ENCODE results near the gene TOP2A. TPM values are rescaled to one million over a fixed set of nuclear protein-coding genes. Genes with fewer than 3 reads are reported as not detected.
A peak's percentile ranks its signal among the peaks of the same experiment; 100 is the strongest.

TOP2A gene
- total RNA-seq, 6 experiments from 2014 or later, result 0.22 to 7.3 (median 3.0) TPM

- intact Hi-C loops (cut with DNase I), result no loop called here
- Histone ChIP-seq H3K4me1 (peaks cover 0 to 96% (median 48%) of the 10 kb centered on the region in 4 donors), H3K4me3 (no peak overlapping the region), H3K36me3 (peaks cover 9 to 65% (median 39%) of the 10 kb centered on the region in 4 donors), H3K9me3 (no peaks in the 10 kb centered on the region), H3K27ac (peak overlapping the region in 1 of 3 donors; percentile 98), H3K27me3 (no peaks in the 10 kb centered on the region)
- TF ChIP-seq POLR2A (IDR thresholded peaks at IDR 0.05), result no peak
- TF ChIP-seq, protein P1, sequence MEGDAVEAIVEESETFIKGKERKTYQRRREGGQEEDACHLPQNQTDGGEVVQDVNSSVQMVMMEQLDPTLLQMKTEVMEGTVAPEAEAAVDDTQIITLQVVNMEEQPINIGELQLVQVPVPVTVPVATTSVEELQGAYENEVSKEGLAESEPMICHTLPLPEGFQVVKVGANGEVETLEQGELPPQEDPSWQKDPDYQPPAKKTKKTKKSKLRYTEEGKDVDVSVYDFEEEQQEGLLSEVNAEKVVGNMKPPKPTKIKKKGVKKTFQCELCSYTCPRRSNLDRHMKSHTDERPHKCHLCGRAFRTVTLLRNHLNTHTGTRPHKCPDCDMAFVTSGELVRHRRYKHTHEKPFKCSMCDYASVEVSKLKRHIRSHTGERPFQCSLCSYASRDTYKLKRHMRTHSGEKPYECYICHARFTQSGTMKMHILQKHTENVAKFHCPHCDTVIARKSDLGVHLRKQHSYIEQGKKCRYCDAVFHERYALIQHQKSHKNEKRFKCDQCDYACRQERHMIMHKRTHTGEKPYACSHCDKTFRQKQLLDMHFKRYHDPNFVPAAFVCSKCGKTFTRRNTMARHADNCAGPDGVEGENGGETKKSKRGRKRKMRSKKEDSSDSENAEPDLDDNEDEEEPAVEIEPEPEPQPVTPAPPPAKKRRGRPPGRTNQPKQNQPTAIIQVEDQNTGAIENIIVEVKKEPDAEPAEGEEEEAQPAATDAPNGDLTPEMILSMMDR (IDR thresholded peaks at IDR 0.05), result no peak
- ATAC-seq, result no peak
- no peak for DNase-seq
- 77% methylated on average over 13 of the region's 19 CpGs for whole genome bisulfite sequencing (ENCODE audit: insufficient coverage, low coverage, low lambda C conversion rate, missing lambda C conversion rate)
Measured at GRCh38 chr17:40453881-40454612, 36.4 kb upstream of the TOP2A start.

GRCh38 chr17:40452921-40453378 lies 35.3 kb upstream of the TOP2A start:
- no peak overlapping the region for H3K4me3 ChIP-seq
- DNase-seq (no peak), ATAC-seq (no peak)
- no peaks in the 10 kb centered on the region for H3K9me3 ChIP-seq
- H3K36me3 ChIP-seq, result peaks cover 9 to 64% (median 39%) of the 10 kb centered on the region in 4 donors
- TF ChIP-seq POLR2A (IDR thresholded peaks at IDR 0.05), result no peak
- TF ChIP-seq, protein P1 (IDR thresholded peaks at IDR 0.05), result no peak
- H3K27me3 ChIP-seq, result no peaks in the 10 kb centered on the region
- H3K4me1 ChIP-seq, result peaks cover 0 to 94% (median 45%) of the 10 kb centered on the region in 4 donors
- peak overlapping the region; percentile 65 to 98 (median 70) for H3K27ac ChIP-seq
- no CpG with 5 or more reads among the region's 15 CpGs for WGBS (ENCODE audit: insufficient coverage, low coverage, low lambda C conversion rate, missing lambda C conversion rate)
- intact Hi-C loops (cut with DNase I), result no loop called here

GRCh38 chr17:40452216-40452787 lies 34.6 kb upstream of the TOP2A start:
- no peaks in the 10 kb centered on the region for H3K27me3 ChIP-seq
- DNase-seq, result no peak
- ATAC-seq, result peak in 1 of 4 donors; percentile 13

DNA sequence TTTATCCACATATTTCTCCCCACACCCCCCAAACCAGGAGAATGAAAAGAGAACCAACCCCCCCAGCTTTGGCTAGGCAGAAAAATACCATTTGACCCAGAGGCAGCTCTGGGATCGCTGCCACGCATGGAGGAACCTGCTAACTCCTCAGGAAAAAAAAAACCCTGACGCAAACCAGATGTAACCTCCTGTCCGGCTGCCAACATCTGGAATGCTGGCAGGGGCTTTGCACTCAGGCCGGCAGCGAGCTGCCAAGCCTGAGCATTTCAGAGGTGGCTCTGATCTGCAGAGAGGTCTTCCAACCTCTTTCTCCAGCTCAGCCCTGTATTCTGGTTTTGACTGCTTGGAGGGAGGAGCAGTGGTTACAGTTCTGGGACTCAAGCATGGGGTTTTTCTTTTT lies 33.7 kb upstream of the TOP2A start:
- TF ChIP-seq, protein P1 (IDR thresholded peaks at IDR 0.05), result no peak
- TF ChIP-seq POLR2A (IDR thresholded peaks at IDR 0.05), result peak; percentile 34
- H3K4me3 ChIP-seq, result no peak overlapping the region
- peaks cover 9 to 48% (median 30%) of the 10 kb centered on the region in 4 donors for H3K36me3 ChIP-seq
- H3K27me3 ChIP-seq, result no peaks in the 10 kb centered on the region
- ATAC-seq (peak in 3 of 4 donors; percentile 4 to 14 (median 5)), DNase-seq (peak; percentile 74 to 93 (median 90))
- intact Hi-C loops (cut with DNase I), result no loop called here
- peaks cover 0 to 92% (median 40%) of the 10 kb centered on the region in 4 donors for H3K4me1 ChIP-seq
- H3K9me3 ChIP-seq, result no peaks in the 10 kb centered on the region
- peak overlapping the region; percentile 72 to 98 (median 86) for H3K27ac ChIP-seq
- WGBS (ENCODE audit: insufficient coverage, low coverage, low lambda C conversion rate, missing lambda C conversion rate), result 24% methylated on average over 6 of the region's 6 CpGs

More at GRCh38 chr17:40452216-40452787, 34.6 kb upstream of the TOP2A start:
- peaks cover 9 to 57% (median 35%) of the 10 kb centered on the region in 4 donors for H3K36me3 ChIP-seq
- H3K4me1 ChIP-seq, result peaks cover 0 to 94% (median 42%) of the 10 kb centered on the region in 4 donors
- H3K9me3 ChIP-seq, result no peaks in the 10 kb centered on the region
- H3K4me3 ChIP-seq, result no peak overlapping the region
- 23% methylated on average over 4 of the region's 7 CpGs for WGBS (ENCODE audit: insufficient coverage, low coverage, low lambda C conversion rate, missing lambda C conversion rate)
- peak; percentile 51 for TF ChIP-seq POLR2A (IDR thresholded peaks at IDR 0.05)
- TF ChIP-seq, protein P1 (IDR thresholded peaks at IDR 0.05), result no peak
- peak overlapping the region; percentile 65 to 98 (median 70) for H3K27ac ChIP-seq
- intact Hi-C loops (cut with DNase I), result no loop called here
